HEK293 (cell line): Measurements from ENCODE around the gene EBNA1BP2.

Experiments used
- BCL6B ChIP-seq: fragments of 450-650 bp; formaldehyde crosslinking; IDR thresholded peaks from 2 replicates; pipeline ENCODE4 v1.5.1; 2017; ENCODE audit warnings: missing biosample characterization, missing genetic modification characterization
- CTCF ChIP-seq: fragments of 450-650 bp; formaldehyde crosslinking; IDR thresholded peaks from 2 replicates; pipeline ENCODE4 v1.5.1; 2016; ENCODE audit warnings: missing biosample characterization, missing genetic modification characterization
- MZF1 ChIP-seq: fragments of 450-650 bp; formaldehyde crosslinking; IDR thresholded peaks from 2 replicates; pipeline ENCODE4 v1.5.1; 2017; ENCODE audit warnings: missing biosample characterization, missing genetic modification characterization, borderline replicate concordance
- ZEB2 ChIP-seq: fragments of 450-650 bp; formaldehyde crosslinking; IDR thresholded peaks from 2 replicates; pipeline ENCODE4 v1.5.1; 2016; ENCODE audit warnings: missing biosample characterization, missing genetic modification characterization
- ZNF513 ChIP-seq: fragments of 450-650 bp; IDR thresholded peaks from 2 replicates; pipeline ENCODE4 v1.5.1; 2018; ENCODE audit warnings: missing biosample characterization, missing genetic modification characterization

GRCh38 chr1:43172527-43172972, 460 bp upstream of the EBNA1BP2 start:
- TF ChIP-seq ZNF513 (tag by site-specific recombination), result no peak
- TF ChIP-seq MZF1, result no peak
- no peak for TF ChIP-seq CTCF
- TF ChIP-seq ZEB2 (tag by site-specific recombination), result no peak
- no peak for TF ChIP-seq BCL6B (tag by site-specific recombination)
